GM23338 (cell line): Measurements from ENCODE around the gene SHISA7. TPM values are rescaled to one million over a fixed set of nuclear protein-coding genes. Genes with fewer than 3 reads are reported as not detected.
A peak's percentile ranks its signal among the peaks of the same experiment; 100 is the strongest.

Experiments used
- ATAC-seq: fragments of 200-7000 bp; cut with Tn5 transposase; 3 replicates; pipeline ENCODE4 v1.9.1; 2020
- DNase-seq: peaks from one replicate; pipeline ENCODE4 v3.0.0-alpha.2; 2015; ENCODE audit warnings: low spot score
- H2AFZ ChIP-seq: fragments of 200-600 bp; sonication (generic); 2 replicates; pipeline ENCODE4 v1.8.0; 2016; ENCODE audit warnings: antibody characterized with exemption, mild to moderate bottlenecking, moderate library complexity
- H3F3A ChIP-seq: fragments of 200-600 bp; sonication (generic); replicated peaks from 2 replicates; pipeline ENCODE4 v1.8.0; 2017; ENCODE audit warnings: antibody characterized with exemption, mixed run types, low read depth
- H3K27ac ChIP-seq: fragments of 200-600 bp; sonication (generic); 2 replicates; pipeline ENCODE4 v1.6.1; 2016; ENCODE audit warnings: low read depth
- H3K27me3 ChIP-seq: fragments of 200-600 bp; sonication (generic); 2 replicates; pipeline ENCODE4 v1.8.0; 2016; ENCODE audit warnings: mild to moderate bottlenecking, mixed run types, moderate library complexity; ENCODE audit not compliant: insufficient read depth
- H3K36me3 ChIP-seq: fragments of 200-600 bp; sonication (generic); 2 replicates; pipeline ENCODE4 v1.8.0; 2016; ENCODE audit warnings: mild to moderate bottlenecking; ENCODE audit not compliant: insufficient read depth
- H3K4me1 ChIP-seq: fragments of 200-600 bp; sonication (generic); 2 replicates; pipeline ENCODE4 v1.8.0; 2016; ENCODE audit warnings: mild to moderate bottlenecking, moderate library complexity; ENCODE audit not compliant: insufficient read depth
- H3K4me2 ChIP-seq: fragments of 200-600 bp; sonication (generic); 2 replicates; pipeline ENCODE4 v1.7.1; 2017; ENCODE audit warnings: mixed run types
- H3K4me3 ChIP-seq: fragments of 200-600 bp; sonication (generic); 2 replicates; pipeline ENCODE4 v1.6.1; 2016; ENCODE audit warnings: mixed run types
- H3K79me2 ChIP-seq: fragments of 200-600 bp; sonication (generic); replicated peaks from 2 replicates; pipeline ENCODE4 v1.8.0; 2017; ENCODE audit warnings: mild to moderate bottlenecking; ENCODE audit not compliant: insufficient read depth
- H3K9me2 ChIP-seq: fragments of 200-600 bp; sonication (generic); 2 replicates; pipeline ENCODE4 v1.8.0; 2017; ENCODE audit not compliant: insufficient read depth
- H4K20me1 ChIP-seq: fragments of 200-600 bp; sonication (generic); replicated peaks from 2 replicates; pipeline ENCODE4 v1.8.0; 2017; ENCODE audit warnings: mild to moderate bottlenecking; ENCODE audit not compliant: insufficient read depth
- H3K27ac Mint-ChIP-seq: 2 replicates; pipeline ENCODE4 v1.8.0; 2020; ENCODE audit warnings: inconsistent platforms, mild to moderate bottlenecking, moderate library complexity, mixed read lengths
- H3K27me3 Mint-ChIP-seq: 3 replicates; pipeline ENCODE4 v1.8.0; 2022; ENCODE audit warnings: low read depth, mild to moderate bottlenecking, moderate library complexity, mixed read lengths, inconsistent platforms; ENCODE audit not compliant: insufficient read depth, poor library complexity
- H3K36me3 Mint-ChIP-seq: 3 replicates; pipeline ENCODE4 v1.8.0; 2021; ENCODE audit warnings: low read depth, mild to moderate bottlenecking, inconsistent platforms, moderate library complexity, mixed read lengths
- H3K4me1 Mint-ChIP-seq: 3 replicates; pipeline ENCODE4 v1.8.0; 2020; ENCODE audit warnings: mild to moderate bottlenecking, inconsistent platforms, mixed read lengths
- H3K4me3 Mint-ChIP-seq: 3 replicates; pipeline ENCODE4 v1.8.0; 2021; ENCODE audit warnings: moderate library complexity, mild to moderate bottlenecking, inconsistent platforms, mixed read lengths
- H3K9me3 Mint-ChIP-seq: 3 replicates; pipeline ENCODE4 v1.8.0; 2020; ENCODE audit warnings: moderate library complexity, mild to moderate bottlenecking, inconsistent platforms, mixed read lengths
- CREB1 ChIP-seq: fragments of 250-450 bp; sonication (Bioruptor Pico); IDR thresholded peaks from 2 replicates; pipeline ENCODE4 v1.5.0; 2020; ENCODE audit warnings: low read depth, mild to moderate bottlenecking, moderate library complexity
- ETS1 ChIP-seq: IDR thresholded peaks from 2 replicates; pipeline ENCODE4 v1.6.1; 2016; ENCODE audit warnings: antibody characterized with exemption
- EZH2phosphoT487 ChIP-seq: fragments of 200-600 bp; sonication (generic); IDR thresholded peaks from one replicate; pipeline ENCODE4 v1.8.1; 2018; ENCODE audit warnings: antibody characterized with exemption; ENCODE audit not compliant: unreplicated experiment
- JUNB ChIP-seq: IDR thresholded peaks from one replicate; pipeline ENCODE4 v1.6.1; 2016; ENCODE audit warnings: antibody characterized with exemption; ENCODE audit not compliant: unreplicated experiment
- NANOG ChIP-seq: IDR thresholded peaks from 2 replicates; pipeline ENCODE4 v1.6.1; 2016; ENCODE audit warnings: antibody characterized with exemption, borderline replicate concordance
- POLR2AphosphoS5 ChIP-seq: IDR thresholded peaks from 2 replicates; pipeline ENCODE4 v1.6.1; 2016; ENCODE audit warnings: antibody characterized with exemption, low read depth
- REST ChIP-seq: IDR thresholded peaks from one replicate; pipeline ENCODE4 v1.6.1; 2018; ENCODE audit warnings: antibody characterized with exemption; ENCODE audit not compliant: unreplicated experiment
- STAT1 ChIP-seq: IDR thresholded peaks from one replicate; pipeline ENCODE4 v1.6.1; 2016; ENCODE audit warnings: antibody characterized with exemption; ENCODE audit not compliant: unreplicated experiment
- ZNF114 ChIP-seq: fragments of 250-450 bp; sonication (Bioruptor Pico); IDR thresholded peaks from 2 replicates; pipeline ENCODE4 v1.5.0; 2020; ENCODE audit warnings: mild to moderate bottlenecking, moderate library complexity
- ZNF331 ChIP-seq: fragments of 250-450 bp; sonication (Bioruptor Pico); IDR thresholded peaks from 2 replicates; pipeline ENCODE4 v1.5.0; 2020; ENCODE audit warnings: low read depth, mild to moderate bottlenecking, moderate library complexity
- polyA plus RNA-seq: library from polyadenylated mRNA; unstranded; fragments of >200 nt; fragmentation: Nextera tagmentation; extraction: Ambion mirVana; gene quantifications from 2 replicates; pipeline ENCODE4 v1.2.1, GENCODE V29; 2016
- total RNA-seq: library from RNA; depleted of rRNA; stranded (reverse); fragments of >200 nt; shearing (Covaris generic); gene quantifications from 2 replicates; pipeline ENCODE4 v1.2.3, GENCODE V29; 2014
- TF ChIP-seq, protein P1 (sequence below): fragments of 250-450 bp; sonication (Bioruptor Pico); IDR thresholded peaks from 2 replicates; pipeline ENCODE4 v1.5.0; 2020; ENCODE audit warnings: mild to moderate bottlenecking, moderate library complexity
- TF ChIP-seq, protein P2 (sequence below), 2 experiments: fragments of 200-600 bp in 1 of 2; sonication (generic) in 1 of 2; conservative IDR thresholded peaks; 2 replicates each; pipeline versions ENCODE4 v1.5.1 to v1.6.1; 2016 to 2017; ENCODE audit warnings: antibody characterized with exemption in 2 of 2, low read depth in 2 of 2, mild to moderate bottlenecking in 2 of 2, moderate library complexity in 1 of 2

Gene SHISA7
- total and polyA plus RNA-seq, 2 experiments from 2014 or later, result 0.32 to 1.4 TPM

DNA sequence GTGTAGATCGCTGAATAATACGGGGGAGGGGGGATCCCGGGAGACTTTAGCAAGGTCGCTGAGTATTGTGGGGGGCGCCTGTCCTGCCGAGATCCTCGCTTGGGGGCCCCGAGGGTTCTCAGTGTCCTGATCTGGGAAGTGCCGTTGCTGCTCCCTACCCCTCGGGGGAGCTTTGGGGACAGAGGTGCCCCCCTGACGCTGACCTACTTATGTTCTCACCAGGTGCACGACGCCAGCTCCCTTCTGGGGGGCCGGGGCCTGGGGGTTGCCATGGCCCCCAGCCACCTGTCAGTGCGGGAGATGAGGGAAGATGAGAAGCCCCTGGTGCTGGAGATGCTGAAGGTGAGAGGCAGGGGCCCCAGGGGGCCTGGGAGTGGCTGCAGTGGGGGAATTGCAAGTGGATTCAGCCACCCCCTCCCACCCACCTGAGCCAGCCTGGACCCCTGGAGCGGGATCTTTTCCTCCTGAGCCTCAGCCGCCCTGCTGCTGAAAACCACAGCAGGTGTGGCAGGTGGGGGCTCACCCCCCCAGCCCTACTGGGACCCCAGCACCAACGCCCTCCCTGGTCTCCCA, 42.4 kb upstream of the SHISA7 start:
- Histone ChIP-seq H4K20me1 (no peaks in the 10 kb centered on the region), H3K36me3 (no peaks in the 10 kb centered on the region), H3K27ac (peak overlapping the region; percentile 74; the same call in 1 of the 2 replicates), H3K4me2 (peak overlapping the region; percentile 95), H2AFZ (no peak overlapping the region), H3K9me2 (no peaks in the 10 kb centered on the region), H3K79me2 (no peaks in the 10 kb centered on the region), H3K27me3 (no peaks in the 10 kb centered on the region), H3F3A (peaks cover 17% of the 10 kb centered on the region), H3K4me3 (peak overlapping the region; percentile 80), H3K4me1 (peaks cover 22% of the 10 kb centered on the region; the same call in 1 of the 2 replicates)
- Mint-ChIP-seq H3K27ac (peak overlapping the region; percentile 97), H3K9me3 (no peaks in the 10 kb centered on the region; the same call in 2 of the 3 replicates), H3K4me3 (peak overlapping the region; percentile 91), H3K4me1 (peaks cover 27% of the 10 kb centered on the region), H3K27me3 (peaks cover 14% of the 10 kb centered on the region), H3K36me3 (no peaks in the 10 kb centered on the region; the same call in 2 of the 3 replicates)
- no peak for TF ChIP-seq POLR2AphosphoS5
- no peak for TF ChIP-seq REST
- TF ChIP-seq ETS1, result no peak
- TF ChIP-seq, protein P1, sequence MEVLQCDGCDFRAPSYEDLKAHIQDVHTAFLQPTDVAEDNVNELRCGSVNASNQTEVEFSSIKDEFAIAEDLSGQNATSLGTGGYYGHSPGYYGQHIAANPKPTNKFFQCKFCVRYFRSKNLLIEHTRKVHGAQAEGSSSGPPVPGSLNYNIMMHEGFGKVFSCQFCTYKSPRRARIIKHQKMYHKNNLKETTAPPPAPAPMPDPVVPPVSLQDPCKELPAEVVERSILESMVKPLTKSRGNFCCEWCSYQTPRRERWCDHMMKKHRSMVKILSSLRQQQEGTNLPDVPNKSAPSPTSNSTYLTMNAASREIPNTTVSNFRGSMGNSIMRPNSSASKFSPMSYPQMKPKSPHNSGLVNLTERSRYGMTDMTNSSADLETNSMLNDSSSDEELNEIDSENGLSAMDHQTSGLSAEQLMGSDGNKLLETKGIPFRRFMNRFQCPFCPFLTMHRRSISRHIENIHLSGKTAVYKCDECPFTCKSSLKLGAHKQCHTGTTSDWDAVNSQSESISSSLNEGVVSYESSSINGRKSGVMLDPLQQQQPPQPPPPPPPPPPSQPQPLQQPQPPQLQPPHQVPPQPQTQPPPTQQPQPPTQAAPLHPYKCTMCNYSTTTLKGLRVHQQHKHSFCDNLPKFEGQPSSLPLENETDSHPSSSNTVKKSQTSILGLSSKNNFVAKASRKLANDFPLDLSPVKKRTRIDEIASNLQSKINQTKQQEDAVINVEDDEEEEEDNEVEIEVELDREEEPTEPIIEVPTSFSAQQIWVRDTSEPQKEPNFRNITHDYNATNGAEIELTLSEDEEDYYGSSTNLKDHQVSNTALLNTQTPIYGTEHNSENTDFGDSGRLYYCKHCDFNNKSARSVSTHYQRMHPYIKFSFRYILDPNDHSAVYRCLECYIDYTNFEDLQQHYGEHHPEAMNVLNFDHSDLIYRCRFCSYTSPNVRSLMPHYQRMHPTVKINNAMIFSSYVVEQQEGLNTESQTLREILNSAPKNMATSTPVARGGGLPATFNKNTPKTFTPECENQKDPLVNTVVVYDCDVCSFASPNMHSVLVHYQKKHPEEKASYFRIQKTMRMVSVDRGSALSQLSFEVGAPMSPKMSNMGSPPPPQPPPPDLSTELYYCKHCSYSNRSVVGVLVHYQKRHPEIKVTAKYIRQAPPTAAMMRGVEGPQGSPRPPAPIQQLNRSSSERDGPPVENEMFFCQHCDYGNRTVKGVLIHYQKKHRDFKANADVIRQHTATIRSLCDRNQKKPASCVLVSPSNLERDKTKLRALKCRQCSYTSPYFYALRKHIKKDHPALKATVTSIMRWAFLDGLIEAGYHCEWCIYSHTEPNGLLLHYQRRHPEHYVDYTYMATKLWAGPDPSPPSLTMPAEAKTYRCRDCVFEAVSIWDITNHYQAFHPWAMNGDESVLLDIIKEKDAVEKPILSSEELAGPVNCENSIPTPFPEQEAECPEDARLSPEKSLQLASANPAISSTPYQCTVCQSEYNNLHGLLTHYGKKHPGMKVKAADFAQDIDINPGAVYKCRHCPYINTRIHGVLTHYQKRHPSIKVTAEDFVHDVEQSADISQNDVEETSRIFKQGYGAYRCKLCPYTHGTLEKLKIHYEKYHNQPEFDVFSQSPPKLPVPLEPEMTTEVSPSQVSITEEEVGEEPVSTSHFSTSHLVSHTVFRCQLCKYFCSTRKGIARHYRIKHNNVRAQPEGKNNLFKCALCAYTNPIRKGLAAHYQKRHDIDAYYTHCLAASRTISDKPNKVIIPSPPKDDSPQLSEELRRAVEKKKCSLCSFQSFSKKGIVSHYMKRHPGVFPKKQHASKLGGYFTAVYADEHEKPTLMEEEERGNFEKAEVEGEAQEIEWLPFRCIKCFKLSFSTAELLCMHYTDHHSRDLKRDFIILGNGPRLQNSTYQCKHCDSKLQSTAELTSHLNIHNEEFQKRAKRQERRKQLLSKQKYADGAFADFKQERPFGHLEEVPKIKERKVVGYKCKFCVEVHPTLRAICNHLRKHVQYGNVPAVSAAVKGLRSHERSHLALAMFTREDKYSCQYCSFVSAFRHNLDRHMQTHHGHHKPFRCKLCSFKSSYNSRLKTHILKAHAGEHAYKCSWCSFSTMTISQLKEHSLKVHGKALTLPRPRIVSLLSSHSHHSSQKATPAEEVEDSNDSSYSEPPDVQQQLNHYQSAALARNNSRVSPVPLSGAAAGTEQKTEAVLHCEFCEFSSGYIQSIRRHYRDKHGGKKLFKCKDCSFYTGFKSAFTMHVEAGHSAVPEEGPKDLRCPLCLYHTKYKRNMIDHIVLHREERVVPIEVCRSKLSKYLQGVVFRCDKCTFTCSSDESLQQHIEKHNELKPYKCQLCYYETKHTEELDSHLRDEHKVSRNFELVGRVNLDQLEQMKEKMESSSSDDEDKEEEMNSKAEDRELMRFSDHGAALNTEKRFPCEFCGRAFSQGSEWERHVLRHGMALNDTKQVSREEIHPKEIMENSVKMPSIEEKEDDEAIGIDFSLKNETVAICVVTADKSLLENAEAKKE (CRISPR knock-in tag), result no peak
- TF ChIP-seq STAT1, result no peak
- no peak for TF ChIP-seq JUNB
- TF ChIP-seq ZNF331, result no peak
- no peak for TF ChIP-seq CREB1 (CRISPR knock-in tag)
- TF ChIP-seq, protein P2, sequence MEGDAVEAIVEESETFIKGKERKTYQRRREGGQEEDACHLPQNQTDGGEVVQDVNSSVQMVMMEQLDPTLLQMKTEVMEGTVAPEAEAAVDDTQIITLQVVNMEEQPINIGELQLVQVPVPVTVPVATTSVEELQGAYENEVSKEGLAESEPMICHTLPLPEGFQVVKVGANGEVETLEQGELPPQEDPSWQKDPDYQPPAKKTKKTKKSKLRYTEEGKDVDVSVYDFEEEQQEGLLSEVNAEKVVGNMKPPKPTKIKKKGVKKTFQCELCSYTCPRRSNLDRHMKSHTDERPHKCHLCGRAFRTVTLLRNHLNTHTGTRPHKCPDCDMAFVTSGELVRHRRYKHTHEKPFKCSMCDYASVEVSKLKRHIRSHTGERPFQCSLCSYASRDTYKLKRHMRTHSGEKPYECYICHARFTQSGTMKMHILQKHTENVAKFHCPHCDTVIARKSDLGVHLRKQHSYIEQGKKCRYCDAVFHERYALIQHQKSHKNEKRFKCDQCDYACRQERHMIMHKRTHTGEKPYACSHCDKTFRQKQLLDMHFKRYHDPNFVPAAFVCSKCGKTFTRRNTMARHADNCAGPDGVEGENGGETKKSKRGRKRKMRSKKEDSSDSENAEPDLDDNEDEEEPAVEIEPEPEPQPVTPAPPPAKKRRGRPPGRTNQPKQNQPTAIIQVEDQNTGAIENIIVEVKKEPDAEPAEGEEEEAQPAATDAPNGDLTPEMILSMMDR (conservative IDR thresholded peaks at IDR 0.05; ENCODE audit: low read depth in 2 of 2), result no peak
- TF ChIP-seq ZNF114 (CRISPR knock-in tag), result no peak
- TF ChIP-seq NANOG, result no peak
- no peak for TF ChIP-seq EZH2phosphoT487
- no peak for DNase-seq
- no peak for ATAC-seq
